Measurements from ENCODE around the gene NGRN.
"Not testable (repeated sequence)": the region's sequence is repeated elsewhere in the genome, so short reads cannot be mapped to it uniquely, and the experiment has no call there.

NGRN gene

DNA sequence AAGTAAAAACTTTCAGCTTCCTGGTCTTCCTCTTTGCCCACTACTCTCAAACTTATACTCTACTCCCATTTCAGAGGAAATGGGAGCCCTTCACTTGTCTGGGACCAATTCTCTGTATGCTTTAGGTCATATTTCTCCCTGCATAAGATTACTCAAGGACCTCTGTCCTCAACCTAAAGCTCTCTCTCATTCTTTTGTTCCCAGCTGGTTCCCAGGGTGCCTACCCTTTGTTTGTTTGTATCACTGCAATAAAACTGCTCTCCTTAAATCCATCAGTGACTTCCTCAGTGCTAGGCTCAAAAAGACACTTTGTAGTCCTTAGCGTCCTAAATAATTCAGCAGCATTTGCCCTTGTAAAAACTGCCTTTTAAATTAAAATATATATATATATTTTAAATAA lies 2.9 kb downstream of the NGRN start:
- DNase-seq = no peak

DNA sequence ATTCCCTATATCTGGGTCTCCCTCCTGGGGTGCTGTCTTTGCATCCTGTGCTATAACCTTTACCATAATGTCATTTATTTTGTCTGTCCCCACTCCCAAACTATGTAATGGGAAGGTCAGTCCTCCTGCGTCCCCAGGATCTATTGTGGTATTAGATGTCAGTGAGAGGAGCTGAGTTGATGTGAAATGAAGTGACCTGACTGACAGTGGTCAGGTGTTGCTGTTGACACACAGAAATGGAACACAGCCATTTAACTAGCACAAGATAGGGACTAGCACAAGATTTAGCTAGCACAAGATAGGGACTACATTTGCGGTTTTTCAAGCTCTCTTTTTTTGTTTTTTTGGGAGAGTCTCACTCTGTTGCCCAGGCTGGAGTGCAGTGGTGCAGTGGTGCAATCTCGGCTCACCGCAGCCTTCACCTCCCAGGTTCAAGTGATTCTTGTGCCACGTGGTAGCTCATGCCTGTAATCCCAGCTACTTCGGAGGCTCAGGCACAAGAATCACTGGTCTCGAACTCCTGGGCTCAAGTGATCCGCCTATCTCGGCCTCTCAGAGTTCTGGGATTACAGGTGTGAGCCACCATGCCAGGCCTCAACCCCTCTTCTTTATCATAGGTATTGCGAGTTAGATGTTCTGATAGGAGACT lies 5.2 kb downstream of the NGRN start:
- in situ Hi-C loops (cut with HindIII; ENCODE audit: low pct_ligation_motif_present, low pct_unique_long_range_greater_than_20kb, low sequenced_read_pairs) = no loop called here
- no peak for DNase-seq

More for the DNA sequence above, 2.9 kb downstream of the NGRN start:
- in situ Hi-C loops (cut with HindIII; ENCODE audit: low pct_ligation_motif_present, low pct_unique_long_range_greater_than_20kb, low sequenced_read_pairs) = no loop called here

DNA sequence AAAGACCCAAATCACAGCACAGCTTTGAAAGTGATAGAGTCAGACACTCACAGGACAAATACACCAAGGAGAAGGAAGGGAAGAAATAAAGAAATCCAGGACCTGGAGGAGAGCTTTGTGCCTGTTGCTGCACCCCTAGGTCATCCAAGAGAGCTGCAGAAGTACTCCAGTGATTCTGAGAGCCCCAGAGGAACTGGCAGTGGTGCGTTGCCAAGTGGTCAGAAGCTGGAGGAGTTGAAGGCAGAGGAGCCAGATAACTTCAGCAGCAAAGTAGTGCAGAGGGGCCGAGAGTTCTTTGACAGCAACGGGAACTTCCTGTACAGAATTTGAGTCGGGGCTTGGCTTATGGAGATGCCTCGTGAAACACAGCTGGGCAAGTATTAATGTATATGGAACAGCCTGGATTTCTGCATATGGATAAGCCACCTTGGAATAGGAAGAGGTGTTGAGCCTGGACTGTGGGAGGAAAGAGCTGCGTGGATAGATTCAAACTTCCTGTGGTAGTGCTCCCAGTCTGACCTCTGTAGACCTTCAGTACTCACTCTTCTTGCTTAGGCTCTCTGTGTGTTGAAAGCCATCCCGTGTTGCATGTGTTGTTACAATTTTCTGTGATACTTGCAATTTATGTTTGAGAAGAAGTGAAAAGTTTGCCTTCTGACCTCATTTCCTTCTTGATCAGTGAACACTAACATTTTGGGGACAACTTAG lies 6.1 kb downstream of the NGRN start:
- no peak for DNase-seq
- in situ Hi-C loops (cut with HindIII; ENCODE audit: low pct_ligation_motif_present, low pct_unique_long_range_greater_than_20kb, low sequenced_read_pairs) = no loop called here

DNA sequence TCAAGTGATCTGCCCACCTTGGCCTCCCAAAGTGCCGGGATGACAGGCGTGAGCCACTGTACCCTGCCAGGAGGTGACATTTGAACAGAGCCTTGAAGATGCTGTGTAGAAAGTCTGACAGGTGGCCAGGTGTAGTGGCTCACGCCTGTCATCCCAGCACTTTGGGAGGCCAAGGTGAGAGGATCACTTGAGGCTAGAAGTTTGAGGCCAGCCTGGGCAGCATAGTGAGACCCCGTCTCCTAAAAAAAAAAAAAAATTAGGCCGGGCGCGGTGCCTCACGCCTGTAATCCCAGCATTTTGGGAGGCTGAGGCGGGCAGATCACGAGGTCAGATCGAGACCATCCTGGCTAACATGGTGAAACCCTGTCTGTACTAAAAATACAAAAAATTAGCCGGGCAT lies 13.0 kb downstream of the NGRN start:
- in situ Hi-C loops (cut with HindIII; ENCODE audit: low pct_ligation_motif_present, low pct_unique_long_range_greater_than_20kb, low sequenced_read_pairs); DNase-seq: not testable (repeated sequence)

DNA sequence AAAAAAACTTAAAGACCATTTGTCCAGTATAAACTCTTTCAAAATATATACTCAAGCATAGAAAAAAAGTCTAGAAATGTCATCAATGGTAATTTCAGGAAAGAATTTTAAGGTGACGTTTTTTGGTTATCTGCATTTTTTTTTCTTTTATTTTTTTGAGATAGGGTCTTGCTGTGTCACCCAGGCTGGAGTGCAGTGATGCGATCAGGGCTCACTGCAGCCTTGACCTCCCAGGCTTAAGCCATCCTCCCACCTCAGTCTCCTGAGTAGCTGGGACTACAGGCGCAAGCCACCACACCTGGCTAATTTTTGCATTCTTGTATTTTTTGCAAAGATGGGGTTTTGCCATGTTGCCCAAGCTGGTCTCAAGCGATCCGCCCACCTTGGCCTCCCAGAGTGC lies 15.3 kb downstream of the NGRN start:
- DNase-seq; in situ Hi-C loops (cut with HindIII; ENCODE audit: low pct_ligation_motif_present, low pct_unique_long_range_greater_than_20kb, low sequenced_read_pairs): not testable (repeated sequence)

DNA sequence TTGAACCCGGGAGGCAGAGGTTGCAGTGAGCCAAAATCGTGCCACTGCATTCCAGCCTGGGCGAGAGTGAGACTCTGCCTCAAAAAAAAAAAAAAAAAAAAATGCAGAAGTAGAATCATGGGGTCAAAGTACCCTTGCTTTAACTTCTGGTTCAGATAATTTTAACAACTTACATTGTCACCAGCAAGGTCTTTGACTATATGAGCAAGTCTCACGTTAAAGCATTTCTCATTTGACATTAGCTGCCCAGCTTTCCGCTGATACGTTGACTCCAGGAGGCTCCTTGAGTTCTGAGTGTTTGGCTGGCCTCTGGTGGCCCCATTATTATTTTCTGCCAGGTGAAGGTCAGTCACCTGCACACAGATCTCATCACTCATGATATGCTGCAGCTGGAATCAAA lies 16.2 kb downstream of the NGRN start:
- in situ Hi-C loops (cut with HindIII; ENCODE audit: low pct_ligation_motif_present, low pct_unique_long_range_greater_than_20kb, low sequenced_read_pairs); DNase-seq: not testable (repeated sequence)

DNA sequence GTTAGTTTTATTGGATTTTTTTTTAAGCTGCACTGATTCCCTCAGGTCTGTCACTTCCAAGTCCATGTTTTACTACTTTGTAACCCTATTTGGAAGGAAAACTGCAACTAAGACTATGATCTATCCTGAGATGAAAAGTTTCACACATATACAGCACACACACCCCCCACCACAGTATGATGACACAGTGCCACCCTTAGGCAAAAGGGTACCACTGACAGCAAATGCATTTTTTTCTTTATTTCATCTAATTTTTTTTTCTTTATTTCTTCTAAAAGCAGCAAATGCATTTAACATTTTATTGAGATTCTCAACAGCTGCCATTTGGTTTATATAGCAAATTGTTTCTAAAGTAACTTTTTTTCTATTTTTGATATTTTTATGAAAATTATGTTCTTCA lies 21.2 kb downstream of the NGRN start:
- peak; percentile 56 for DNase-seq
- in situ Hi-C loops (cut with HindIII; ENCODE audit: low pct_ligation_motif_present, low pct_unique_long_range_greater_than_20kb, low sequenced_read_pairs) = no loop called here

DNA sequence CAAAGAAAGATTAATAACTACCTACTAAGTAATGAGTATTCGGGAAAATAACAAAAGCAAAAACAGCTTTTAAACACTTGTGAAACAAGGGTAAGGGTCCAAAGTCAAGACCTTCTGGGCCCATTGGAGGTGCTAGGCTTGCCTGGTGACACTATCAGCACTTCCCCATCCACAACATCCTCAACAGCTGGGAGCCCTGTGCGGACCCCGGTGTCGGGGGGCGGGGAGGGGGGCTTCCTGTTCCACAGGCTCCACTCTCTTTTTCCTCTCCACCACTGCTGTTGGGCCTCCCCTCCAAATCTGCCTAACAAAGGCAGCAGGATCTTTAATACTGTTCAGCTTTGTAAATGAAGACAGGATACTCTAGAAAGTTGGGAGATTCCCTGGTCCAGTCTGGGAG lies 21.6 kb downstream of the NGRN start:
- in situ Hi-C loops (cut with HindIII; ENCODE audit: low pct_ligation_motif_present, low pct_unique_long_range_greater_than_20kb, low sequenced_read_pairs) = no loop called here
- no peak for DNase-seq

DNA sequence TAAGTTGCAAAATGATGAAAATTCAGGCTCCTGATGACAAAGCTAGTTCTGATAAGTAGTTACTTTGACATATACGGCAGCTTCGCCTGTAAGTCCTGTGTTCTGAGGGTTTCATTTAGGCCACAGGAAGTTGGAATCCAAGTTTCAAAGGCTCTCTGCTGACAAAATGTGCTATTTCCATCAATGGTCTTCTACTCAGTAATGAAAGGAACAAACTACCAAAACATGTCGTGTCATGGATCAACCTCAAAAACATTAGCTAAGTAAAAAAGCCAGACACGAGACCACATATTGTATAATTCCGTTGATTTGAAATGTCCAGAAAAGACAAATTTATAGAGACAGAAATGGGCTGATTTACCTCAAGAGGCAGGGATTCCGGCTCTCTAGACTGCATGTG lies 22.5 kb downstream of the NGRN start:
- in situ Hi-C loops (cut with HindIII; ENCODE audit: low pct_ligation_motif_present, low pct_unique_long_range_greater_than_20kb, low sequenced_read_pairs) = no loop called here
- DNase-seq = no peak

DNA sequence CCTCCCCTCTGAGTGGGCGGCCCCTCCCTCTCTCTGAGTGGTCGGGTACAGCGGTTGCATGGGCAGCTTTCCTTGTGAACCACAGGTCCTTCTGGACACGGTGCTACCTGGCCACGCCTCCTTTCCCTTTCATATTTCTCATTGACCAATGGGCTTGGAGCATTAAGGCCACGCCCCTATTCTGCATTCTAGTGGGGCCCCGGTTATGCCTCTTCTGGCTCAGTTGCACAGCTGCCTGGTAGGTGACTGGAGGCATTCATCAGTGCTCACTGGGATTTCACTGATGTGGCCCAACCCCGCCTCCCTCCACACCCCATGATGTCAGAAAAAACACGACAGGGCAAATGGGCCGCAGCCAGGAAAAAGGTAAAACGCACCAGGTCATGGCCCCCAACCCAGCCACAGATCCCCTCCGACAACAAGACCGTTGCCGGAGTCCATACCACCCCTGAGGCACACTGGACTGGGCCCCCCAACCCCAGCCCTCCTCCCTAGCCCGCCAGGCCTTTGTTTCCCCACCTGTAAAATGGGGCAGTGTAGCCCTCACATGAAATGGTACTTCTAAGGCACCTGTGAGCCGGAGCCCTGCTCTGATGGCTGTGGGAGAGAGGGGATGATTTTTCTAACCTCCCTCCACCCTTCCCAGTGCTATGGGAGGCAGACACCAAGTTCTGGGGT lies 26.3 kb downstream of the NGRN start:
- DNase-seq = peak; percentile 49
- in situ Hi-C loops (cut with HindIII; ENCODE audit: low pct_ligation_motif_present, low pct_unique_long_range_greater_than_20kb, low sequenced_read_pairs) = no loop called here

DNA sequence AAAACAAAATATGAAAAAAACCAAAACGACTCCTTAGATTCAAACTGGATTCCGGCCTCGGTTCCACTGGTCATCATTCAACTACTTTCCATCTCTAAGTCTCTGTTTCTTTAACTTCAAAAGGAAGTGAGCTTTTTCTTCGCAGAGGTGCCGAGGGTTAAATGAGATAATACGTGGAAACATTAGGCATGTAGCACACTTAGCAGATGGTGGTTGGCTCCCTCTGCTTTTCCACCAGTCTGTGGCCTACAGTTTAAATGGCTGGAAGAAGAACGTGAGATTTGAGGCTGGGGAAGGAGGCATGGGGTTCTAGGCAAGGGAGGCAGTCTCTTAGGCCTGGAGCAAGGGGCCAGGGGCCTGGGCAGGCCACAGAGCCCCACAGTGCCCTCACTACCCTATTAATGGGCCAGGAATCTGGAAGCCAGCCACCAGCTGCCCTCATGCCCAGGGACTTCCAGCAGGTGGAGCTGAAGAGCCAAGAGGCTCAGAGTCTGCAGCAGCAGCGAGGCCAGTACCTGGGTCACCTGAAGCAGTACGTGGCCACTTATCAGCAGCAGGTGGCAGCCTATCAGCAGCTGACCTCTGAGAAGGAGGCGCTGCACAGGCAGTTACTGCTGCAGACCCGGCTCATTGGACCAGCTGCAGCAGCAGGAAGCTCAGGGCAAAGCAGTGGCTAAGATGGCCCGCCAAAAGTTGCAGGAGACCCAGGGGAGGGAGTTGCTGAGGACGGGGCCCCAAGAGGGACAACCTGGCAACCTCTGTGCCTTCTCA lies 27.8 kb downstream of the NGRN start:
- DNase-seq = peak; percentile 67
- in situ Hi-C loops (cut with HindIII; ENCODE audit: low pct_ligation_motif_present, low pct_unique_long_range_greater_than_20kb, low sequenced_read_pairs) = not testable (repeated sequence)

DNA sequence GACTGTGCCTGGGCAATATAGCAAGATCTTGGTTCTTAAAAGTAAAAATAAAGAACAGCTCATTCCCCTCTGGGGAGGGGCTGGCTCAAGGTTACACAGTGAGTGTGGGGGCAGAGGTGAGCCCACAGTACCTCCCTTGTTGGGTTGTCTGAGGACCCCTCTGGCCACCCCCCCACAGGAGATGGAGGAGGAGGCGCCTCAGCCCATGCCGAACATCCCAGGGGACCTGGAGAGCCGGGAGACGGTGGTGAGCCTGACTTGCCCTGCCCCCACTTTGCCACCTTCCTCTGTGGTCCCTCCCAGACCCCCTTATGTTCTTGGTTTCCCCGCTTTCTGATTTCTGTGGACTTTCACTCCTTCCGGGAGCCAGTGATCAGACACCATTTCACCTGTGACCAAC lies 28.7 kb downstream of the NGRN start:
- in situ Hi-C loops (cut with HindIII; ENCODE audit: low pct_ligation_motif_present, low pct_unique_long_range_greater_than_20kb, low sequenced_read_pairs) = no loop called here
- no peak for DNase-seq

DNA sequence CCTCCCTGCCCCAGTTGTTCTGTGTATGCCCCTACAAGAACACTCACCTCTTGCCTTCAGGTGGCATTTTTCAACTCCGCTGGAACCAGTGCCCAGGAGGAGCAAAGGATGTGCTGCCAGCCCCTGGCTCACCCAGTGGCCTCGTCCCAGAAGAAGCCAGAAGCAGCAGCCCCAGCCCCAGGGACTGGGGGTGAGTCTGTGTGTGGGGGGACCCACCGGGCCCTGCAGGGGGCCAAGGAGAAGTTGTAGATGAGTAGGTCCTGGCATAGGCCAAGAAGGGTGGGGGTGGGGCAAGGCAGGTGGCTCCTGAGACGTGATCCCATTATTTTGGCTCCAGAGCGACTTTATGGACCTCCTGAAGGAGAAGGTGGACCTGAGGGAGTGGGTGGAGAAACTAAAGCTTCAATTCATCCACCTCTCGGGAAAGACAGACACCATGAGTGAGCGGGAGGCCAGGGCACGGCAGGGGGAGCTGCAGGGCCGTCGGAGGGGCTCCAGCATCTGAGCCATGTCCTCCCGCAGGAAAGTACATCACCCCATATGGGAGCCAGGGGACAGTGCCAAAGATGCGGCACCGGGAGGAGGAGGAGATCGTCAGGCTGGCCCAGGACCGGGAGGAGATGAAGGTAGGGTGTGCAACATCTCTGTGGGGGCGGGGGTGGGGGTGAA lies 29.3 kb downstream of the NGRN start:
- no peak for DNase-seq
- in situ Hi-C loops (cut with HindIII; ENCODE audit: low pct_ligation_motif_present, low pct_unique_long_range_greater_than_20kb, low sequenced_read_pairs) = no loop called here

DNA sequence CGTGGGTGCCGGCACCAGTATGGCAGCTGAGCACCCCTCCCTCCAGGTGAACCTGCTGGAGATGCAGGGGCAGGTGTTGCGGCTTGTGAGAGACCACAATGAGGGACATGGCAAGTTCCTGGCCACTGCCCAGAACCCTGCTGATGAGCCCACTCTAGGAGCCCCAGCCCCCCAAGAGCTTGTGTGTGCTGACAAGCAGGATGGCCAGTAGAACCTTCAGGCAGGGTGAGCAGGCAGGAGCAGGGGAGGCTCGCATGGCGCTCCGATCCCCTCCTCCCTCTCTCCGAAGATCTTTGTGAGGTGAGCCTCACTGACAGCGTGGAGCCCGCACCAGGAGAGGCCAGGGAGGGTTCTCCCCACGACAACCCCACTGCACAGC lies 29.8 kb downstream of the NGRN start:
- DNase-seq = no peak
- in situ Hi-C loops (cut with HindIII; ENCODE audit: low pct_ligation_motif_present, low pct_unique_long_range_greater_than_20kb, low sequenced_read_pairs) = no loop called here

DNA sequence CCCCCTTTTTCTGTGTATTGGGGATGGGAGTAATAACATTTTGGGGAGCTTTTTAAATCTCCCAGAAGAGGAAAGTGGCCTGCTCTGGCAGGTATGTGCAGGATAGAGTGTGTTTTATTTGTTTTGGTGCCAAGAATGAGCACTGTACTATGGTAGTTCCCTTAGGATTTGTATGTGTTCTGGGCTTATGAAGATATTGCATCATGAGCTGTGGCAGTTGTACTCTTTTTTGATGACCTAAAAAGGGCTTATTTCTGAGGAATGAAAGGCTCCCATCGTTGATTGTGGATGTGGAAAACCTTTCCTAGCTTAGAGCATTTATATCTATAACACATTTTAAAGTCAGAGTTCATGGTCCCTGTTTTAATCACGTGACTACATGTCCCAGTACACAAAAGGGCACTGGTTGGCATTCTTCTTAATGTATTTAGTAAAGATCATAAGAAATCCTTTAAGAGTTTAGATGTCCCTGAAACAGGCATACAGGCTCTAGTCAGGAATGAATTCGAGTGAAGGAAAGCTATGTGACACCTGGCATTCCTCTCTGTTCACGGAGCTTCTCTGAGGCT lies 30.9 kb downstream of the NGRN start:
- DNase-seq; in situ Hi-C loops (cut with HindIII; ENCODE audit: low pct_ligation_motif_present, low pct_unique_long_range_greater_than_20kb, low sequenced_read_pairs): not testable (repeated sequence)

DNA sequence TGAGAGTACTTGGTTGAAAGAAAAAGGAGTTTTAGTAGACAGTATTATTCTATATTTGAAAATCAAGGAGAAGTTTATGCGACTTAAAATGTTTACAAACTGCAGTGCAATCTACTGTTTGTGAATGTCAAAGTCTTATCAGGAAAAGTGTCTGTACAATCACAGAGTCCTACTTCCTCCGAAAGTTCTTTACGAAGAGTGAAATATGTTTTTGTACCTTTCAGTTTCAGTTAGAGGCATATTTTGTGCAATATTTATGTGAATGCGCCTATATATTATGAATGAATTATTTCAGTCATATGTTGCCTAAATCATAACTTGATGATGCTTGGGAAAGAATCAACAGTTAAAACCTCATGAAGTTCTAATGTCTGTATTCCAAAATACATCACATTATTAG lies 31.5 kb downstream of the NGRN start:
- in situ Hi-C loops (cut with HindIII; ENCODE audit: low pct_ligation_motif_present, low pct_unique_long_range_greater_than_20kb, low sequenced_read_pairs) = no loop called here
- no peak for DNase-seq

DNA sequence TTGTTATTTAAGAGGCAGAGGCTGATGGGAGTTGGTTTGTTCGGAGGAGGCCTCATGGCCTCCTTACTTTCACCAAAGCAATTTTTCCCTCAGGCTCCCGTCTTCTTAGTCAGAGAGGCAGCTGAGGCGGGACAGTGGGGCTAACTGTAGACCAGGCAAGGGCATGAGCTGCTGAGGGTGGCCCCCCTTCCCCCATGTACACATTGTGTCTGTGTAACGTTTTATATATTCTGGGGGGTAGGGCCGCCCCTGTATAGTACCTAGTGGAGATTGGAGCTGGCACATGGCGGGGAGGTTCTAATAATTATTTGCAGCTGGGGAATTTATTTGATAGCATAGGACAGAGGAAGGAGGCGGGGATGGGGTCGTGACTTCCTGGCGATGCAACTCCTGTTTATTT lies 35.1 kb downstream of the NGRN start:
- in situ Hi-C loops (cut with HindIII; ENCODE audit: low pct_ligation_motif_present, low pct_unique_long_range_greater_than_20kb, low sequenced_read_pairs) = no loop called here
- DNase-seq = no peak

DNA sequence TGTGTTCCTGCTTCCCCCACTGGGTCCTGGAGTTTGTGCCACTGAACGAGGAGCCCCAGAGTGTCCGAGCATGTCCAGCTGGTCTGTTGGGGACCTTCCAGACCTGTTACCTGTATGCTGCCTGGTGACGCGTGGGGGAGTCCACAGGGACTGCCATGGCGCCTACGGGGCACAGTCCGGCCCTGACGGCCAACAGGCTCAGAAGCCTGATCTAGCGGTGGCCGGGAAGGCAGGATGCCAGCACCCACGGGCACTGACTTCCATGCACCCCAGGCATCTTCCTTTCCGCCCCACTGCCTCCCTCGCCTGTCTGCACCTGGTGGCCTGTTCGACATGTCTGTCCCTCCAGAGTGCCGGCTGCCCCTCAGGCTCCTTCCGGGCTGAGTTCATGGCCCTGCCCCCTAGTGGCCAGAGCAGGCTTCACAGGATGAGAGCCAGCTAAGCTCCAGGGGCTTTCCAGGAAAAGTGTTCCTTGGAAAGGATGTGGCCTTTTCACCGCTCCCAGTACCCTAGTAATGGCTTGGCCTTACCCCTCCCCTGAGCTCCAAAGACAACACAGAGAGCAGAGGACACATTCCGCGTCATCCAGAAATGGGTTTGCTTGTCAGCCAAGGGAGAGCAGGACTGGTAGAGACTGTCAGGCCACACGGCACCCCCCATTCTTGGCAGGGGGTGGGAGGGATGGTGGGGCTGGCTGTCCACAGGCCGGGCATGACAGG lies 35.7 kb downstream of the NGRN start:
- in situ Hi-C loops (cut with HindIII; ENCODE audit: low pct_ligation_motif_present, low pct_unique_long_range_greater_than_20kb, low sequenced_read_pairs) = no loop called here
- peak; percentile 51 for DNase-seq

Measured in ACHN (cell line).